IMR-90 (cell line): Measurements from ENCODE around the gene SIAH2.

ENCODE experiments used
- CEBPB ChIP-seq: IDR thresholded peaks from 2 replicates; pipeline ENCODE4 v1.6.1; 2012; ENCODE audit warnings: low read depth, low read length, improper control_type of control experiment
- MXI1 ChIP-seq: IDR thresholded peaks from 2 replicates; pipeline ENCODE4 v1.6.1; 2012; ENCODE audit warnings: low read depth, mild to moderate bottlenecking, low read length, moderate library complexity, borderline replicate concordance
- NFE2L2 ChIP-seq: fragments of 150-350 bp; IDR thresholded peaks from 2 replicates; pipeline ENCODE4 v1.6.1; 2016; ENCODE audit warnings: low read depth, mild to moderate bottlenecking, low read length
- POLR2A ChIP-seq: IDR thresholded peaks from 2 replicates; pipeline ENCODE4 v1.6.1; 2012; ENCODE audit warnings: mild to moderate bottlenecking, low read depth, low read length
- RFX5 ChIP-seq: IDR thresholded peaks from 2 replicates; pipeline ENCODE4 v1.8.0; 2012; ENCODE audit warnings: low read depth, mild to moderate bottlenecking, low read length, moderate library complexity
- TF ChIP-seq, protein P1 (sequence below): conservative IDR thresholded peaks from 2 replicates; pipeline ENCODE4 v1.5.1; 2012; ENCODE audit warnings: mild to moderate bottlenecking, low read depth, low read length, improper control_type of control experiment
- TF ChIP-seq, protein P2 (sequence below): fragments of 150-350 bp; IDR thresholded peaks from 2 replicates; pipeline ENCODE4 v1.6.1; 2017; ENCODE audit warnings: mild to moderate bottlenecking, antibody characterized with exemption, low read length, low read depth
- TF ChIP-seq, protein P3 (sequence below): fragments of 150-350 bp; IDR thresholded peaks from 2 replicates; pipeline ENCODE4 v1.6.1; 2016; ENCODE audit warnings: low read depth, mild to moderate bottlenecking, low read length, moderate library complexity, borderline replicate concordance

GRCh38 chr3:150751781-150752263 lies 11.1 kb downstream of the SIAH2 start:
- TF ChIP-seq, protein P1, sequence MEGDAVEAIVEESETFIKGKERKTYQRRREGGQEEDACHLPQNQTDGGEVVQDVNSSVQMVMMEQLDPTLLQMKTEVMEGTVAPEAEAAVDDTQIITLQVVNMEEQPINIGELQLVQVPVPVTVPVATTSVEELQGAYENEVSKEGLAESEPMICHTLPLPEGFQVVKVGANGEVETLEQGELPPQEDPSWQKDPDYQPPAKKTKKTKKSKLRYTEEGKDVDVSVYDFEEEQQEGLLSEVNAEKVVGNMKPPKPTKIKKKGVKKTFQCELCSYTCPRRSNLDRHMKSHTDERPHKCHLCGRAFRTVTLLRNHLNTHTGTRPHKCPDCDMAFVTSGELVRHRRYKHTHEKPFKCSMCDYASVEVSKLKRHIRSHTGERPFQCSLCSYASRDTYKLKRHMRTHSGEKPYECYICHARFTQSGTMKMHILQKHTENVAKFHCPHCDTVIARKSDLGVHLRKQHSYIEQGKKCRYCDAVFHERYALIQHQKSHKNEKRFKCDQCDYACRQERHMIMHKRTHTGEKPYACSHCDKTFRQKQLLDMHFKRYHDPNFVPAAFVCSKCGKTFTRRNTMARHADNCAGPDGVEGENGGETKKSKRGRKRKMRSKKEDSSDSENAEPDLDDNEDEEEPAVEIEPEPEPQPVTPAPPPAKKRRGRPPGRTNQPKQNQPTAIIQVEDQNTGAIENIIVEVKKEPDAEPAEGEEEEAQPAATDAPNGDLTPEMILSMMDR: no peak
- TF ChIP-seq MXI1 (no peak), POLR2A (no peak), RFX5 (no peak), CEBPB (no peak), NFE2L2 (no peak)
- TF ChIP-seq, protein P2, sequence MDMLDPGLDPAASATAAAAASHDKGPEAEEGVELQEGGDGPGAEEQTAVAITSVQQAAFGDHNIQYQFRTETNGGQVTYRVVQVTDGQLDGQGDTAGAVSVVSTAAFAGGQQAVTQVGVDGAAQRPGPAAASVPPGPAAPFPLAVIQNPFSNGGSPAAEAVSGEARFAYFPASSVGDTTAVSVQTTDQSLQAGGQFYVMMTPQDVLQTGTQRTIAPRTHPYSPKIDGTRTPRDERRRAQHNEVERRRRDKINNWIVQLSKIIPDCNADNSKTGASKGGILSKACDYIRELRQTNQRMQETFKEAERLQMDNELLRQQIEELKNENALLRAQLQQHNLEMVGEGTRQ: no peak
- TF ChIP-seq, protein P3, sequence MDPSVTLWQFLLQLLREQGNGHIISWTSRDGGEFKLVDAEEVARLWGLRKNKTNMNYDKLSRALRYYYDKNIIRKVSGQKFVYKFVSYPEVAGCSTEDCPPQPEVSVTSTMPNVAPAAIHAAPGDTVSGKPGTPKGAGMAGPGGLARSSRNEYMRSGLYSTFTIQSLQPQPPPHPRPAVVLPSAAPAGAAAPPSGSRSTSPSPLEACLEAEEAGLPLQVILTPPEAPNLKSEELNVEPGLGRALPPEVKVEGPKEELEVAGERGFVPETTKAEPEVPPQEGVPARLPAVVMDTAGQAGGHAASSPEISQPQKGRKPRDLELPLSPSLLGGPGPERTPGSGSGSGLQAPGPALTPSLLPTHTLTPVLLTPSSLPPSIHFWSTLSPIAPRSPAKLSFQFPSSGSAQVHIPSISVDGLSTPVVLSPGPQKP: no peak
